H9 (cell line): ENCODE measurements around the gene LPP. TPM values are rescaled to one million over a fixed set of nuclear protein-coding genes. Genes with fewer than 3 reads are reported as not detected.

Experiments used
- DNase-seq: peaks from one replicate; pipeline ENCODE4 v3.0.0-alpha.2; 2017
- H2AFZ ChIP-seq: one replicate; pipeline ENCODE4 v1.6.1; 2013; ENCODE audit warnings: mild to moderate bottlenecking, low read length, control low read depth, moderate library complexity
- H2AK5ac ChIP-seq: 2 replicates; pipeline ENCODE4 v1.6.1; 2013; ENCODE audit warnings: low read length, control low read depth, mixed read lengths; ENCODE audit not compliant: insufficient read length
- H2BK120ac ChIP-seq: one replicate; pipeline ENCODE4 v1.6.1; 2013; ENCODE audit warnings: low read depth, mild to moderate bottlenecking, low read length, control low read depth, inconsistent platforms; ENCODE audit not compliant: poor library complexity, severe bottlenecking
- H2BK12ac ChIP-seq: 2 replicates; pipeline ENCODE4 v1.6.1; 2013; ENCODE audit warnings: low read length, control low read depth, mixed read lengths, low read depth; ENCODE audit not compliant: insufficient read length
- H2BK15ac ChIP-seq: 2 replicates; pipeline ENCODE4 v1.6.1; 2013; ENCODE audit warnings: low read depth, low read length, control low read depth
- H2BK20ac ChIP-seq: one replicate; pipeline ENCODE4 v1.6.1; 2013; ENCODE audit warnings: low read depth, mild to moderate bottlenecking, low read length, control low read depth, inconsistent platforms; ENCODE audit not compliant: poor library complexity, severe bottlenecking
- H2BK5ac ChIP-seq: 2 replicates; pipeline ENCODE4 v1.6.1; 2013; ENCODE audit warnings: low read length, control low read depth, mixed read lengths; ENCODE audit not compliant: insufficient read length
- H3K14ac ChIP-seq: 2 replicates; pipeline ENCODE4 v1.6.1; 2013; ENCODE audit warnings: low read length, control low read depth; ENCODE audit not compliant: insufficient read depth
- H3K18ac ChIP-seq: 2 replicates; pipeline ENCODE4 v1.6.1; 2013; ENCODE audit warnings: low read depth, mild to moderate bottlenecking, mixed read lengths, low read length, control low read depth; ENCODE audit not compliant: insufficient read length
- H3K23ac ChIP-seq: 2 replicates; pipeline ENCODE4 v1.6.1; 2013; ENCODE audit warnings: low read length, control low read depth, mixed read lengths, low read depth; ENCODE audit not compliant: insufficient read length
- H3K23me2 ChIP-seq: 2 replicates; pipeline ENCODE4 v1.6.1; 2013; ENCODE audit warnings: low read depth, mild to moderate bottlenecking, mixed read lengths, low read length, control low read depth; ENCODE audit not compliant: insufficient read length, poor library complexity, severe bottlenecking
- H3K27ac ChIP-seq: 2 replicates; pipeline ENCODE4 v1.5.1; 2013; ENCODE audit warnings: low read length, control low read depth, mixed read lengths, low read depth; ENCODE audit not compliant: insufficient read length
- H3K27me3 ChIP-seq: 2 replicates; pipeline ENCODE4 v1.6.1; 2013; ENCODE audit warnings: low read length, control low read depth, inconsistent platforms; ENCODE audit not compliant: insufficient read depth
- H3K4ac ChIP-seq: 2 replicates; pipeline ENCODE4 v1.6.1; 2013; ENCODE audit warnings: low read depth, mild to moderate bottlenecking, control low read depth, inconsistent platforms, low read length, moderate library complexity
- H3K4me1 ChIP-seq: 2 replicates; pipeline ENCODE4 v1.6.1; 2013; ENCODE audit warnings: low read length, control low read depth, inconsistent platforms; ENCODE audit not compliant: insufficient read depth
- H3K4me2 ChIP-seq: 2 replicates; pipeline ENCODE4 v1.6.1; 2013; ENCODE audit warnings: low read length, control low read depth, mixed read lengths; ENCODE audit not compliant: insufficient read length, insufficient read depth
- H3K56ac ChIP-seq: 2 replicates; pipeline ENCODE4 v1.6.1; 2013; ENCODE audit warnings: low read depth, mild to moderate bottlenecking, mixed read lengths, low read length, control low read depth; ENCODE audit not compliant: insufficient read length
- H3K79me1 ChIP-seq: 2 replicates; pipeline ENCODE4 v1.6.1; 2013; ENCODE audit warnings: low read depth, mild to moderate bottlenecking, moderate library complexity, low read length, control low read depth, inconsistent platforms; ENCODE audit not compliant: insufficient read depth, poor library complexity, severe bottlenecking
- H3K79me2 ChIP-seq: 2 replicates; pipeline ENCODE4 v1.6.1; 2013; ENCODE audit warnings: low read length, control low read depth, inconsistent platforms; ENCODE audit not compliant: insufficient read depth
- H3K9ac ChIP-seq: 2 replicates; pipeline ENCODE4 v1.6.1; 2013; ENCODE audit warnings: low read length, control low read depth, mixed read lengths; ENCODE audit not compliant: insufficient read length; ENCODE audit errors: extremely low read depth
- H3K9me3 ChIP-seq: one replicate; pipeline ENCODE4 v1.6.1; 2013; ENCODE audit warnings: low read depth, low read length, inconsistent platforms; ENCODE audit not compliant: control insufficient read depth
- H3T11ph ChIP-seq: one replicate; pipeline ENCODE4 v1.6.1; 2013; ENCODE audit warnings: mild to moderate bottlenecking, low read length, control low read depth, inconsistent platforms
- H4K20me1 ChIP-seq: one replicate; pipeline ENCODE4 v1.6.1; 2013; ENCODE audit not compliant: control insufficient read depth, insufficient read length, insufficient read depth
- H4K5ac ChIP-seq: 2 replicates; pipeline ENCODE4 v1.6.1; 2013; ENCODE audit warnings: low read depth, mild to moderate bottlenecking, mixed read lengths, low read length, control low read depth; ENCODE audit not compliant: insufficient read length
- H4K8ac ChIP-seq: replicated peaks from 2 replicates; pipeline ENCODE4 v1.6.1; 2013; ENCODE audit warnings: low read length, control low read depth, mixed read lengths, low read depth; ENCODE audit not compliant: insufficient read length
- H4K91ac ChIP-seq: 2 replicates; pipeline ENCODE4 v1.6.1; 2013; ENCODE audit warnings: low read depth, mild to moderate bottlenecking, moderate library complexity, mixed read lengths, low read length, control low read depth; ENCODE audit not compliant: insufficient read length
- H3K27ac Mint-ChIP-seq, 3 experiments: 2 replicates in 2 of 3; 3 replicates in 1 of 3; pipeline ENCODE4 v1.8.0; 2020 to 2021; ENCODE audit warnings: mixed read lengths in 3 of 3, mild to moderate bottlenecking in 1 of 3, moderate library complexity in 1 of 3
- H3K27me3 Mint-ChIP-seq: 2 replicates; pipeline ENCODE4 v1.8.0; 2021; ENCODE audit warnings: low read depth, mild to moderate bottlenecking, moderate library complexity, mixed read lengths
- H3K36me3 Mint-ChIP-seq, 3 experiments: 2 replicates in 2 of 3; 3 replicates in 1 of 3; pipeline ENCODE4 v1.8.0; 2020 to 2021; ENCODE audit warnings: low read depth in 3 of 3, mixed read lengths in 3 of 3; ENCODE audit not compliant: insufficient read depth in 1 of 3
- H3K4me1 Mint-ChIP-seq, 2 experiments: 2 replicates each; pipeline ENCODE4 v1.8.0; 2020; ENCODE audit warnings: mixed read lengths in 2 of 2
- H3K4me3 Mint-ChIP-seq, 2 experiments: 2 replicates in 1 of 2; 3 replicates in 1 of 2; pipeline ENCODE4 v1.8.0; 2020 to 2021; ENCODE audit warnings: mild to moderate bottlenecking in 2 of 2, mixed read lengths in 2 of 2, moderate library complexity in 1 of 2
- H3K9me3 Mint-ChIP-seq, 2 experiments: 2 replicates in 1 of 2; 3 replicates in 1 of 2; pipeline ENCODE4 v1.8.0; 2020; ENCODE audit warnings: mild to moderate bottlenecking in 2 of 2, mixed read lengths in 2 of 2, moderate library complexity in 1 of 2
- WGBS: extraction: QIAGEN DNeasy Blood & Tissue Kit; methylation state at CpG from one replicate; pipeline ENCODE4 v1.1.7; 2013; ENCODE audit warnings: missing lambda C conversion rate, low lambda C conversion rate, mixed read lengths; ENCODE audit not compliant: insufficient read length; ENCODE audit errors: extremely low coverage; 5-methylcytosine and 5-hydroxymethylcytosine counted together
- total RNA-seq: library from RNA; stranded (reverse); gene quantifications from 2 replicates; pipeline ENCODE4 v1.2.1, GENCODE V29; 2021
- TF ChIP-seq, protein P1 (sequence below): fragments of 200-600 bp; sonication (generic); conservative IDR thresholded peaks from 3 replicates; pipeline ENCODE4 v1.8.0; 2021; ENCODE audit warnings: antibody characterized with exemption, mild to moderate bottlenecking

The LPP gene
- total RNA-seq, 1 experiment from 2014 or later = 64.6 TPM

DNA sequence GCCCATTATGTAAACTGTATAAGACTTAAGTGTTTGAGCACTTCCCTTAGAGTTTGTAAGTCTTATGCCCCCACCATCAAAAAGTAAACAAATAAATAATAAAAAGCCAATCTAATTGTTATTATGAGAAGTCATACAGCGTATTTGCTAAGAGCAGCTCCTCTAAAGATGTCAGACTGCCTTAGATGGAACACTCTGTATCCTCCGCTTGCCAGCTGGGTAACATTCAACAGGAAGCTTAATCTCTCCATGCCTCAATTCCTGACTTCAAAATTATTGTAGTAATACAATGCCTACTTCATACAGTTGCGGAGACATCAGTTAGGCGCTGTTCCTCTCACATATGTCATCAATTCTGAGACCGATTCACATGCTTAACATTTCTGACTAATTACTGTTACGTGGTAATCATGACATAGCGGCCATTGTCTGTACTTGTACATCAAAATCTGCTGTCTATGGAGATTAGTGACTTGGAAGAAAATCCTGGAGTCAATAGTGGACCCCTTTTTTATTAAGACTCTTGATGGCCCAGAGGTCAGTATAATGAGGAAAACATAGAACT lies 417.7 kb downstream of the LPP start:
- Histone ChIP-seq H3K23ac (no peak overlapping the region), H3K23me2 (no peaks in the 10 kb centered on the region), H3K79me2 (no peaks in the 10 kb centered on the region), H4K8ac (no peak overlapping the region), H3K56ac (no peak overlapping the region), H2BK20ac (no peak overlapping the region), H3T11ph (no peak overlapping the region), H3K4ac (no peak overlapping the region), H3K4me1 (no peaks in the 10 kb centered on the region), H3K4me2 (no peak overlapping the region), H3K9me3 (no peaks in the 10 kb centered on the region), H2AK5ac (no peak overlapping the region), H3K27me3 (no peaks in the 10 kb centered on the region), H2BK5ac (no peak overlapping the region), H3K18ac (no peak overlapping the region), H2BK12ac (no peak overlapping the region), H3K9ac (no peak overlapping the region), H4K20me1 (no peaks in the 10 kb centered on the region), H4K5ac (no peak overlapping the region), H3K79me1 (no peaks in the 10 kb centered on the region), H2BK120ac (no peak overlapping the region), H2AFZ (no peak overlapping the region), H3K14ac (no peak overlapping the region), H3K27ac (no peak overlapping the region), H2BK15ac (no peak overlapping the region), H4K91ac (no peak overlapping the region)
- no peak for DNase-seq
- Mint-ChIP-seq H3K4me3 (no peak overlapping the region), H3K4me1 (peaks cover 3 to 8% of the 10 kb centered on the region in 2 experiments; a peak in 3 of 4 replicates), H3K9me3 (no peaks in the 10 kb centered on the region), H3K27me3 (no peaks in the 10 kb centered on the region), H3K36me3 (no peaks in the 10 kb centered on the region), H3K27ac (no peak overlapping the region)
- WGBS = no CpG with 5 or more reads among the region's 7 CpGs
- TF ChIP-seq, protein P1, sequence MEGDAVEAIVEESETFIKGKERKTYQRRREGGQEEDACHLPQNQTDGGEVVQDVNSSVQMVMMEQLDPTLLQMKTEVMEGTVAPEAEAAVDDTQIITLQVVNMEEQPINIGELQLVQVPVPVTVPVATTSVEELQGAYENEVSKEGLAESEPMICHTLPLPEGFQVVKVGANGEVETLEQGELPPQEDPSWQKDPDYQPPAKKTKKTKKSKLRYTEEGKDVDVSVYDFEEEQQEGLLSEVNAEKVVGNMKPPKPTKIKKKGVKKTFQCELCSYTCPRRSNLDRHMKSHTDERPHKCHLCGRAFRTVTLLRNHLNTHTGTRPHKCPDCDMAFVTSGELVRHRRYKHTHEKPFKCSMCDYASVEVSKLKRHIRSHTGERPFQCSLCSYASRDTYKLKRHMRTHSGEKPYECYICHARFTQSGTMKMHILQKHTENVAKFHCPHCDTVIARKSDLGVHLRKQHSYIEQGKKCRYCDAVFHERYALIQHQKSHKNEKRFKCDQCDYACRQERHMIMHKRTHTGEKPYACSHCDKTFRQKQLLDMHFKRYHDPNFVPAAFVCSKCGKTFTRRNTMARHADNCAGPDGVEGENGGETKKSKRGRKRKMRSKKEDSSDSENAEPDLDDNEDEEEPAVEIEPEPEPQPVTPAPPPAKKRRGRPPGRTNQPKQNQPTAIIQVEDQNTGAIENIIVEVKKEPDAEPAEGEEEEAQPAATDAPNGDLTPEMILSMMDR = no peak
